G401.6 (cell line): ENCODE data around the gene MRAP.
"Not testable (repeated sequence)": the region's sequence is repeated elsewhere in the genome, so short reads cannot be mapped to it uniquely, and the experiment has no call there.

Experiments
- FAIRE-seq: peaks from 2 replicates; lab custom pipeline; 2012; peaks lifted over from hg19 to GRCh38; lab: Jason Lieb, UNC

MRAP gene

GRCh38 chr21:32300117-32300681 is 1.5 kb downstream of the MRAP start:
- no peak for FAIRE-seq

DNA sequence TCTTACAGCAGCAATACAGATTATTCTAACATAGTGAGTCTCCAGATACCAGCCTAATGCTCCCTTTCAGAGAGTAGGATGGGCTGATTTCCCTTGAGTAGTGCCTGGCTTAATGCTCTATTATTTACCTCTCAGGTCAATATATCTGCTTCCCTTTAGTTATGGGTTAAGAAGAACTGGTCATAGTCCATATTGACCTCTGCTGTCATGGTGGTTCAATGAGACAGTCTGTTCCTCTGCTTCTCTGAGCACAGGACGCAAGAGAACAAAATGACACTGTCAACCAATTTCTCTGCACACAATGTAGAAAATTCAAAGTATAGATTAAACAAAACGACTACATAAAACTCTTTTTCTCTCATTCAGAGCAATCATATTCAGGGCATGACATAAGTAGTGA is 2.9 kb downstream of the MRAP start:
- FAIRE-seq = no peak

DNA sequence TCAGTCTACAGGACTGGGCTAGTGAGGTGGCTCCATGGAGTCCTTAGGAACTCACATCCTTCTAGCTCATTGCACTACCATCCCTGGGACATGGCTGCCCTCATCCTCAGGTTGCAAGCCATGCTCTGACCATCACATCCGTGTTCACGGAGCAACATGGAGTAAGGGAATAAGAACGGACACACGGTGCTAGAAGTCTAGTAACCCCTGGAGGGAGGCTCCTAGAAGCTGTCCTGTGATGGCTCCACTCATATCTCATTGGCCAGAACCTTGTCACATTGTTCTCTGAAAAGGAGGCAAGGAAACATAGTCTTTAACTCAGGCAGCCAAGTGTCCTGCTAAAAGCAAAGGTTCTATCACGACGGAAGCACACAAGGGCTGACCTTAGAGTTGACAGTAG is 3.9 kb downstream of the MRAP start:
- no peak for FAIRE-seq

DNA sequence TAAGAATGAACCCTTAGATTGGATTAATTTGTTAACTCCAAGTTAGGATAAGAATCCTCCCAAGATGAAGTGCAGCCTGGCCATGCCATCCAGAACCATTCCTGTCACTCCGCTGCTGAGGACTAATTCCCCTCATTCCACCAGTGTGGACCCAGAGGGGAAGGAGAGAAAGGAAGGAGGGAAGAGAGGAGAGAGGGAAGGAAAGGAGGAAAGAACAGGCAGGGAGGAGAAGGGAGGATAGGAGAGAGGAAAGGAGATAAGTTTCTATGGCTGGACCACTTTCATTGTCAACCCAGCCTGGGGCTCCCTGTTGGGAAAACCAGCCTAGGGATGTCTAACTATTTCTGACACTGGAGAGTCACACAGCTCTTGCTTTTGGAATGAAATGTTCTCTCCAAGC is 4.7 kb downstream of the MRAP start:
- no peak for FAIRE-seq

GRCh38 chr21:32304998-32305397 is 6.3 kb downstream of the MRAP start:
- no peak for FAIRE-seq

DNA sequence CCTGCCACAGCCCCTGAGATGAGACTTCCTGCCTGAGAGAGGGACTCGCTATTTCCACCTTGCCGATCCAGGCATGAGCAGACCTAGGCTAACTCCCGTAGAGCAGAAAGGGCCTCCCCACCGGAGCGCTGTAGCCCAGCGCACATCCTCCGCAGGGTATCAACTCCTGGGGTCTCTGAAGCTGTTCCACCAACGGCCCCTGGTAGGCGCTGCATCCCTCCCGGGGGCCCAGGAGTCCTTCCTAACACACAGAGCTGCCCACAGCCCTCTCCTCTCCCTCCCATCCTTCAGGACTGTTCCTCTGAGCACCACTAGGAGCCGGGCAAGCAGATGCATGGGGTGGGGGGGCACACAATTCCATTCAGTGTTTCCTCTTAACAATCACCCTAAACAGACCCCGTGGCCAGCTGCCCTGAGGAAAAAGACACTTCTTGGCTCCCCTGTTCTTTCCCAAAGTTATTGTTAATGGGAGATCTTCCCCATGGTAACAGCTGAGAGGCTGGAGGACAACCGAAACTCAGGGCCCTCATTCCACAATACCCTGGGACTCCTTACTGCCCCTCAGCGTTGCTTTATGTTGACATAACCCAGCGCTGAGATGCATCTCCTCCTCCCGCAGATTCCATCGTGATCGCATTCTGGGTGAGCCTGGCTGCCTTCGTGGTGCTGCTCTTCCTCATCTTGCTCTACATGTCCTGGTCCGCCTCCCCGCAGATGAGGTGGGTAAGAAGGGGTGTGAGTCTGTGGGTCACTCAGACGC is 7.5 kb downstream of the MRAP start:
- FAIRE-seq = no peak

- no peak for FAIRE-seq
These were observed 9.1 kb downstream of the MRAP start for GRCh38 chr21:32307706-32308105.

- no peak for FAIRE-seq
These were observed 10.0 kb downstream of the MRAP start for GRCh38 chr21:32308696-32309095.

- no peak for FAIRE-seq
These were observed 11.3 kb downstream of the MRAP start for GRCh38 chr21:32309906-32310460.

DNA sequence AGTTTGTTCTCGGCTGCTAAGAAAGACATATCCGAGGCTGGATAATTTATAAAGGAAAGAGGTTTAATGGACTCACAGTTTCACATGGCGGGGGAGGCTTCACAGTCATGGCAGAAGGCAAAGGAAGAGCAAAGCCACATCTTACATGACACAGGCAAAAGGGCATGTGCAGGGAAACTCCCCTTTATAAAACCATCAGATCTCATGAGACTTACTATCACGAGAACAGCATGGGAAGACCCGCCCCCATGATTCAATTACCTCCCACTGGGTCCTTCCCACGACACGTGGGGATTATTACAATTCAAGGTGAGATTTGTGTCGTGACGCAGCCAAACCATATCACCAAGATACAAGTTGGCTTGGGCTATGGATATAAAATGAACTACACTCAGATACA is 12.3 kb downstream of the MRAP start:
- not testable (repeated sequence) for FAIRE-seq

DNA sequence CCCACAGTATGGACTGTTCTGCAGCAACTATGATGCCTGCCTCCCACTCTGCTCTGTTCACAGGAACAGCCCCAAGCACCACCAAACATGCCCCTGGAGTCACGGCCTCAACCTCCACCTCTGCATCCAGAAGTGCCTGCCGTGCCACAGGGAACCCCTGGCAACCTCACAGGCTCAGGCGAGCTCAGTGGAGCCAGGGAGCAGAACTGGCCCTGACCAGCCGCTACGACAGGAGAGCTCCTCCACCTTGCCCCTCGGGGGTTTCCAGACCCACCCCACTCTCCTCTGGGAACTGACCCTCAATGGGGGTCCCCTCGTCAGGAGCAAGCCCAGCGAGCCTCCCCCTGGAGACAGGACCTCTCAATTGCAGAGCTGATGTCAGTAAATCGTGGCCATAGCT is 13.0 kb downstream of the MRAP start:
- FAIRE-seq = no peak

GRCh38 chr21:32312326-32312725 is 13.7 kb downstream of the MRAP start:
- no peak for FAIRE-seq

- FAIRE-seq = no peak
These were observed 14.3 kb downstream of the MRAP start for GRCh38 chr21:32312976-32313375.

DNA sequence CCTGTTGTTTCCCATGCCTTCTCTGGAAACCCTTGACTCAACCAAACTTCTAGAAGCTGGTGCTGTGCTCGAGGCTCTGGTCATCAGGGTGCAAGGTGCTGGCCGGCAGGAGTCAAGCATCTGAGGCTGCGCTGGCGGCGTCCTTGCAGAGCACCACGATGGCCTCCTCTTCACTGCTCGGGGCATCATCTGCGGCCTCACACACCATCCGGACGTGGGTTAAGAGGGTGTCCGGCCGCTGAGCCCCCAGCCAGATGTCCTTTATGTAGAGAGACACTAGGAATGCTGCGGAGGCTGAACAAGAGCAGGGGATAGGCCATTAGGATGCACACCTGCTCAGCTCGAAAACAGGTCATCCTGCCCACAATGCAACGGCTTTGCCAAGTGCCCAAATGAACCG is 16.2 kb downstream of the MRAP start:
- FAIRE-seq = no peak

- no peak for FAIRE-seq
These were observed 17.0 kb downstream of the MRAP start for GRCh38 chr21:32315511-32316281.

DNA sequence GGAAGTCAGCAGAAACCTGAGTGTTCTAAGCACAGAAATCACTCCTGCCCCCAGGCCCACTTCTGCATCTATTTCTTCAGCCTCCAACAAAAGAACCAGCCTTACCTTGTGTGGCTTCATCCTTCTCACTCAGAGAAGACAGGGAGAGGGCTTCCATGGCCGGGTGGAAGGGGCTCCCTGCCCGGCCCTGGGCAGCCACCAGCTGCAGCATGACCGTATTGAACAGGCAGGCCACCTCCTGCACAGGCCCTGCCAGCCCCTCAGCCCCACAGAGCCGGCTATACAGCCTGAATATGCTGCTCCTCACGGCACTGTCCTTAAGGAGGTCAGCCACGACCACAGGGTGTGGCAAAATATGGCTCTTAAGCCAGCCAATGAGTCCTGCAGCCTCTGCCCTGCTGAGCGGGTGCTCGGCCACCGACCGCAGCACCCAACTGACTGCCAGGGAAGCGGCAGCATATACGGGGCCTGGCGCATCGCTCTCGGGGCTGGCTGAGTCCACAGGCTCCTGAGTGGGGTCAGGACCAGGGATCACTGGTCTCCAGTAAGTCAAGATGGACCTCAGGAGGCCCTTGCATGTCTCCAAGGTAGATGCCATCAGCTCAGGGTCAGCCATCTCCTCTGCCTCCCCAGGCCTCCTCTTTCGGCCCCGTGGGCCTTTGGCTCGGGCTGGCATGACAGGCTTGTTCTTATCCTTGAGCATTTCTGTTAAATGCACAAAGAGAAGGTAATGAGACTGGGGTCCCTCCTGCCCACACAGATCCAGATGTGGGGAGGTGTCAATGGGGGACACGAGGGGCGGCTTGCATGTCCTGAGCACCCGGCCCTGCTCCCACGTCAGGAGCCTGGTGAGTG is 17.9 kb downstream of the MRAP start:
- FAIRE-seq = no peak

DNA sequence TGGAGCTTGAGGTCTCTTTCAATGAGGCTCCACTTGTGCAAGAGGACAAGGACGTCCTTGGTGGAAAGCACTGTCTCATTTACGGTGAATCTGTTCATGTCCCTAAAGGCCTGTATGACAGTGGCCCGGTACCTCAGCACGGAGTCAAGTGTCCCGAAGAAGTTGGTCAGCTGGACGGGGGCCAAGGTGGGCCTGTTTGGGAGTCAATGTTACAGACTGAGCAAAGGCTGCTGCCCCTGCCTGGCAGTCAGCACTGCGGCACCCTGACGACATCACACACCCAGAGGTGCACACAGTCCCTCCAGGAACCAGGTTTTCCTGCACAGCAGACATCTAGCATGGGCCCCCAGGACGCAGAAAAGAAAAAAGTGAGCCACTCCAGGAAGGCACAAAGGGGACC is 19.1 kb downstream of the MRAP start:
- no peak for FAIRE-seq

DNA sequence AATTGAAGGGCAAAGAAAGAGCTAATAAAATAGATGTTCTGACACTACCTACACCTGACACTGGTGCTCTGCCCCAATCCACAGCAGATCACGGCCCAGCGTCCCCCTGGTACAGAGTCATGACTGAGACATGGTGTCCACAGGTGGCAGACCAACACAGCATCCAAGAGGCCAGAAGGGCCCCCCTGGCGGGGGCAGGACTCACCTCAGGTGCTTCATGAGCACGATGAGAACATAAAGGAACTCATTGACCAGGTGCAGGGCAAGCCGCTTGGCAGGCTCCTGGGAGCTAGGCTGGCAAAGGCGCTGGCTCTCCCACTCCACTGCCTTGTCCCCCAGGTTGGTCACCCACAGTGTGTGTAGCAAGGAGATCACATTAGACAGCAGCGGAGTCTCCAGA is 20.4 kb downstream of the MRAP start:
- FAIRE-seq = no peak

DNA sequence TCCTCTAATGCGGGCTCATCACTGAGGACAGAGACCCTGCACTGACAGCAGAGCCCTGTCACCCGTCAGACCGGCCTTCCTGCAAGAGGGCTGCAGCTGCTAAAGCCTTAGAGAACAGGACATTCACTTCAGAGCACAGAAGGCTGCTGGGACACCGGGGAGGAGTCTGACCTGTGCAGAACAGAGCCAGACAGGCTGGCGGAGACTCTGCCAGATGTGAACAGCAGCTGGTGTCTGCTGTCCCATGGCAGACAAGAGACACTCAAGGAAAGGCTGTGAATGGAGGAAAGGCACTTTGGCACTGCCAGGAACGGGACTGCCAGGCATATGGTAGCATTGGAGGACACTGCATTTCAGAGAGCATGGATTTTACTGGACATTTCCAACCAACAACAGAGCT is 21.4 kb downstream of the MRAP start:
- no peak for FAIRE-seq

DNA sequence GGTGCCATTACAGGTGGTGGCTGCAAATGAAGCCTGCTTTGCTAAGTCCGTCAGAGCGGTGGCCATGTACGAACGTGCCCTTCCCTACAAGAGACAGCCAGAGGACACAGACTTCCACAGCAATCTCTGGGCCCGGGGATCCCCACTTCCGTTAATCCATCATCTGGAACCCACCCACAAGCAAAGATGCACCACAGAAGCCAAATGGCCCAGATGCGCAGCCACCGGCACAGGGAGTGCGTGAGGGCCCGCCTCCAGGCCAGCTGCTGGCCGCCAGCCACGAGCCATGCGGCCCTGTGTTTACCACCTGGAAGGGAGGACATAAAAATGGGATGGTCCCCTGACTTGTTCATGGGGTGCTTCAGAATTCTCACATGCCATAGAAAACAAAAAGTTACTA is 22.1 kb downstream of the MRAP start:
- FAIRE-seq = no peak

- FAIRE-seq = no peak
These were observed 22.8 kb downstream of the MRAP start for GRCh38 chr21:32321480-32321879.

GRCh38 chr21:32322103-32322502 is 23.4 kb downstream of the MRAP start:
- FAIRE-seq = no peak
